IPS-11a (cell line): ENCODE results near the gene NUCKS1.
"Not testable (repeated sequence)": the region's sequence is repeated elsewhere in the genome, so short reads cannot be mapped to it uniquely, and the experiment has no call there.

Experiments used
- H3K4me3 ChIP-seq: one replicate; pipeline ENCODE4 v1.5.1; 2013; ENCODE audit warnings: low read depth, low read length, control low read depth

NUCKS1 gene

GRCh38 chr1:205733438-205734175 is 16.4 kb downstream of the NUCKS1 start:
- no peak overlapping the region for H3K4me3 ChIP-seq

DNA sequence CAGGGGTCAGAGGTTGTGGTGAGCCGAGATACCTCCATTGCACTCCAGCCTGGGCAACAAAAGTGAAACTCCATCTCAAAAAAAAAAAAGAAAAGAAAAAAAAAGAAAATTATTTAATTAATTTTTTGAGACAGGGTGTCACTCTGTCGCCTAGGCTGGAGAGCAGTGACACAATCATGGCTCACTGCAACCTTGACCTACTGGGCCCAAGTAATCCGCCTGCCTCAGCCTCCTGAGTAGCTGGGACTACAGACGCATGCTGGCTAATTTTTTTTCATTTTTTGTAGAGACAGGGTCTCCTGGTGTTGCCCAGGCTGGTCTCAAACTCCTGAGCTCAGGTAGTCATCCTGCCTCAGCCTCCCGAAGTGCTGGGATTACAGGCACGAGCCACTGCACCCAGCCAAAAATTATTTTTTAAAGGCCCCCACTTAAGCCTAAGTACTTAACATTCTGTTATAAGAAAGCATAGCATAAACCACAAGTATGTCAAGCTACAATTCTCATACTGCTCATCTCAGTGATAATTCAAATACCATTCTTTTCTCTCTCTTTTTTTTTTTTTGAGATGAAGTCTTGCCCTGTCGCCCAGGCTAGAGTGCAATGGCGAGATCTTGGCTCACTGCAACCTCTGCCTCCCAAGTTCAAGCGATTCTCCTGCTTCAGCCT is 19.9 kb downstream of the NUCKS1 start:
- H3K4me3 ChIP-seq, result no peak overlapping the region

GRCh38 chr1:205726619-205727125 is 23.3 kb downstream of the NUCKS1 start:
- H3K4me3 ChIP-seq, result no peak overlapping the region

DNA sequence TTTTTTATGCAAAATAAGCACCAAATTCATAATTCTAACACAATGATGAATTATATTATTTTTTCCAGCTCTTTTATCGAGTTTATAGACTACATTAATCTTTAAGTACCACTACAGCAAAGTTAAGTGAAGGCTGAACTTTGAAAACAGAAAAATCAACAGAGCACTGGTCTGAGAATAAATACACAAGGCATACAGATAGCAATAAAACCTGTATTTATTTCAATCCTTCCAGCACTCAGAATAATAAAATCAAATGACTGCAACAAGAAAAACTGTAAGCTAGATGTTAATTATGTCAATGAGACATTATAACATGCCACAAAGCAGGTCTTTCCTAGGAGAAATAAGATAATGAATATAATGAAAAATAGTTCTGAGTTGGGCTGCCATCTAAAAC is 24.5 kb downstream of the NUCKS1 start:
- no peak overlapping the region for H3K4me3 ChIP-seq

GRCh38 chr1:205720740-205721139 is 29.2 kb downstream of the NUCKS1 start:
- H3K4me3 ChIP-seq, result not testable (repeated sequence)

- no peak overlapping the region for H3K4me3 ChIP-seq
These were observed 30.2 kb downstream of the NUCKS1 start for GRCh38 chr1:205719762-205720161.

DNA sequence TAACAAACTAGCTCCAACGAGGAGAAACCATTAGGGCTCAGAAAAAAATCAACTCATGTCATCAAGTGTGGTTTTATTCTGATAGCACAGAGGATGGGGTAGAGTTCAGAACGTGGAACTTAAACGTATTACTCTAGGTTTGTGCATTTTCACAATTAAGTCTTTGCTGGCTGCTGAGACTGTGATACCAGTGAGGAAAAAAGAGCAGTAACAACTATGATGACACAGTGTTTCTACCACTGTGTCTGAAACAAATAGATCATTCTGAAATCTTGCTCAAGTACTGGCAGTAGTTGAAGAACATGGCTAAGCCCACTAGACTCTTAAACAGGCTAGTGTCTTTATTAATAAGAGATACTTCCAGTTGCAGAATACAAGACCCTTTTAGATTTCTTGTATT is 31.0 kb downstream of the NUCKS1 start:
- H3K4me3 ChIP-seq, result no peak overlapping the region

- no peak overlapping the region for H3K4me3 ChIP-seq
These were observed 33.4 kb downstream of the NUCKS1 start for GRCh38 chr1:205716371-205717132.

GRCh38 chr1:205715628-205716027 is 34.4 kb downstream of the NUCKS1 start:
- H3K4me3 ChIP-seq, result no peak overlapping the region

DNA sequence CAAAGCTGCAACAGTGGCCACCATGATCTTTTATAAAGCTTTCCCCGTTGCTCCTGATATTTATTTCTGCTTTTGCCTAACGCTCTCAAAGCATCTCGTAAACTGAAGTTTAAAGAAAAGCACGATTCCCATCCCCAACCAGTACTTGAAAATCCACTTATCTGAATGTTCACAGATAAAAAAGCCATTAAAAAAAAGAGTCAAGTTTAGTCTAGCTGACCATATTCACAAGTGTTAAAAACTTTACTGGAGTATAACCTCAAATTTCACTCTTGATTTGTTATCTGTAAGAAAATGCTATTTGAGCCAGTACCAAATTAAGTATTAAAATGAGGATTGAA is 35.1 kb downstream of the NUCKS1 start:
- H3K4me3 ChIP-seq, result no peak overlapping the region

GRCh38 chr1:205714190-205714905 is 35.6 kb downstream of the NUCKS1 start:
- H3K4me3 ChIP-seq, result no peak overlapping the region

- H3K4me3 ChIP-seq, result no peak overlapping the region
These were observed 38.6 kb downstream of the NUCKS1 start for GRCh38 chr1:205711105-205712048.

DNA sequence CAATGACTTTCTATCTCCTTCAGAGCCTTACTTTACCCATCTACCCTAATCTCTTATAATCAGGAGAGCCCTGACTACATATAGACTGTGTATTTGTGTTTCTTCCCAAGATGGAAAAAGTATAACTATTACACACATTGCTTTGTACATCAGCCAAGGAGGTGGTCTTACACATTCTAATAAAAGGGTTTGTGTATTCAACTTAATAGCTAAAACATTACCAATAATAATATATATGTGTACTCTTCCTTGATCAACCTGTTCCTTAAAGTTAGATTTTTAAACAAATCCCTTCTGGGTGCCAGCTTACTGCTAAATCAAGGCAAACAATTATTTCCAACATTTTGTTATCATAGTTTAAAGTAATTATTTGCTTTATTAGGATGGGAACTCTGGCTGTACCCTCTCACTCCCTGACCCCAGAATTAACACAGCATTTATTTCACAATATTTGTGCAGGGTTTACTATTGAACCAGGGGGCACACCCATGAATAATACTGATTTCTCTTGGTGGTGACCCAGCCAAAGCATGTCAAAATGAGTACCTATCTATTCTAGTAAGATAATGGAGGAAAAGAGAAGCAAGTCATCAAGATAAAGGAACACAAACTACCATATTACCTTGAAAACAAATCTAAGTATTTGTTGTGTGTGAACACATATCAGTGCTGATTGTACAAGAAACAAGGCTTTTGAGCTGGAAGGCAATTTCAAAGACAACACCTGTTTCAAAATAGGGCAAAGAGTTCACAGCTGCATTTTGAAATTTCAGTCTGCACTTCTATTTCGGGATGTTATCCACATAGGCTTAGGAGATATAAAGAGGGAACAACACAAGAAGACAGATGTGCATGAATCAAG is 39.5 kb downstream of the NUCKS1 start:
- no peak overlapping the region for H3K4me3 ChIP-seq

- H3K4me3 ChIP-seq, result no peak overlapping the region
These were observed 40.3 kb downstream of the NUCKS1 start for GRCh38 chr1:205709640-205710039.

- no peak overlapping the region for H3K4me3 ChIP-seq
These were observed 41.0 kb downstream of the NUCKS1 start for GRCh38 chr1:205709059-205709398.

- no peak overlapping the region for H3K4me3 ChIP-seq
These were observed 43.1 kb downstream of the NUCKS1 start for GRCh38 chr1:205706601-205707502.

- no peak overlapping the region for H3K4me3 ChIP-seq
These were observed 45.1 kb downstream of the NUCKS1 start for GRCh38 chr1:205704903-205705302.

DNA sequence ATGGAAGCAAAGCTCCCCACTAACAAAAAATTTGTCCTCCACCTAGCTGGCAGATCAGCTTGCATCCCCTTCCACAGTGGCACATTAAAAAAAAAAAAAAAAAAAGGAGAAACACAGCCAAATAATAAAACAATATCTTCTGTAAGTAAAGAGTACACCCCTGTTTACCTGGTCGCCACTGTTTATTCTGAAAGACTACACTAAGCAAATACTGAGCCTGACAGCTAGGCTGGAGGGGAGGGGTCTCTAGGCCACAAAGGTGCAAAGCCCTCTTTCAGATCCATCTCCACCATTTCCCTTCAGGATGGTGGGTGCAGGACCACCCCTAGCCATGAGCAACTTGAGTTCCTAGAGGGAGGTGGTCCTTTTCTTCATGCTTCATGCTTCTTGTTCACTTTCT is 46.9 kb downstream of the NUCKS1 start:
- H3K4me3 ChIP-seq, result no peak overlapping the region
